ENCODE results near the gene ATP6V0B.

The ATP6V0B gene

GRCh38 chr1:44002165-44002564 is 27.4 kb downstream of the ATP6V0B start:
- no peak for DNase-seq (ENCODE audit: low read depth, low spot score)

- no peak for DNase-seq (ENCODE audit: low read depth, low spot score)
These were observed 27.9 kb downstream of the ATP6V0B start for GRCh38 chr1:44002606-44003157.

GRCh38 chr1:44008259-44008658 is 33.5 kb downstream of the ATP6V0B start:
- no peak for DNase-seq (ENCODE audit: low read depth, low spot score)

- DNase-seq (ENCODE audit: low read depth, low spot score): no peak
These were observed 36.2 kb downstream of the ATP6V0B start for GRCh38 chr1:44010935-44011471.

- no peak for DNase-seq (ENCODE audit: low read depth, low spot score)
These were observed 37.6 kb downstream of the ATP6V0B start for GRCh38 chr1:44012404-44012803.

- DNase-seq (ENCODE audit: low read depth, low spot score): no peak
These were observed 38.3 kb downstream of the ATP6V0B start for GRCh38 chr1:44012941-44013609.

- DNase-seq (ENCODE audit: low read depth, low spot score): no peak
These were observed 39.2 kb downstream of the ATP6V0B start for GRCh38 chr1:44013949-44014348.

GRCh38 chr1:44014365-44015104 is 39.8 kb downstream of the ATP6V0B start:
- no peak for DNase-seq (ENCODE audit: low read depth, low spot score)

GRCh38 chr1:44015206-44015605 is 40.4 kb downstream of the ATP6V0B start:
- DNase-seq (ENCODE audit: low read depth, low spot score): no peak

GRCh38 chr1:44016041-44016889 is 41.5 kb downstream of the ATP6V0B start:
- DNase-seq (ENCODE audit: low read depth, low spot score): no peak

- no peak for DNase-seq (ENCODE audit: low read depth, low spot score)
These were observed 42.2 kb downstream of the ATP6V0B start for GRCh38 chr1:44016890-44017400.

GRCh38 chr1:44019466-44019948 is 44.7 kb downstream of the ATP6V0B start:
- DNase-seq (ENCODE audit: low read depth, low spot score): no peak

- DNase-seq (ENCODE audit: low read depth, low spot score): no peak
These were observed 45.7 kb downstream of the ATP6V0B start for GRCh38 chr1:44020464-44020863.

GRCh38 chr1:44021156-44021555 is 46.4 kb downstream of the ATP6V0B start:
- no peak for DNase-seq (ENCODE audit: low read depth, low spot score)

- DNase-seq (ENCODE audit: low read depth, low spot score): no peak
These were observed 47.0 kb downstream of the ATP6V0B start for GRCh38 chr1:44021581-44022321.

- no peak for DNase-seq (ENCODE audit: low read depth, low spot score)
These were observed 49.5 kb downstream of the ATP6V0B start for GRCh38 chr1:44024031-44024902.

- DNase-seq (ENCODE audit: low read depth, low spot score): peak; percentile 50
These were observed 50.3 kb downstream of the ATP6V0B start for GRCh38 chr1:44024903-44025525.

GRCh38 chr1:44025816-44026215 is 51.1 kb downstream of the ATP6V0B start:
- no peak for DNase-seq (ENCODE audit: low read depth, low spot score)

- DNase-seq (ENCODE audit: low read depth, low spot score): no peak
These were observed 52.6 kb downstream of the ATP6V0B start for GRCh38 chr1:44027320-44027719.
